ENCODE results near the gene TRIP4.

- TF ChIP-seq, protein P1, sequence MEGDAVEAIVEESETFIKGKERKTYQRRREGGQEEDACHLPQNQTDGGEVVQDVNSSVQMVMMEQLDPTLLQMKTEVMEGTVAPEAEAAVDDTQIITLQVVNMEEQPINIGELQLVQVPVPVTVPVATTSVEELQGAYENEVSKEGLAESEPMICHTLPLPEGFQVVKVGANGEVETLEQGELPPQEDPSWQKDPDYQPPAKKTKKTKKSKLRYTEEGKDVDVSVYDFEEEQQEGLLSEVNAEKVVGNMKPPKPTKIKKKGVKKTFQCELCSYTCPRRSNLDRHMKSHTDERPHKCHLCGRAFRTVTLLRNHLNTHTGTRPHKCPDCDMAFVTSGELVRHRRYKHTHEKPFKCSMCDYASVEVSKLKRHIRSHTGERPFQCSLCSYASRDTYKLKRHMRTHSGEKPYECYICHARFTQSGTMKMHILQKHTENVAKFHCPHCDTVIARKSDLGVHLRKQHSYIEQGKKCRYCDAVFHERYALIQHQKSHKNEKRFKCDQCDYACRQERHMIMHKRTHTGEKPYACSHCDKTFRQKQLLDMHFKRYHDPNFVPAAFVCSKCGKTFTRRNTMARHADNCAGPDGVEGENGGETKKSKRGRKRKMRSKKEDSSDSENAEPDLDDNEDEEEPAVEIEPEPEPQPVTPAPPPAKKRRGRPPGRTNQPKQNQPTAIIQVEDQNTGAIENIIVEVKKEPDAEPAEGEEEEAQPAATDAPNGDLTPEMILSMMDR (IDR thresholded peaks at IDR 0.05) = no peak
- TF ChIP-seq, protein P2, sequence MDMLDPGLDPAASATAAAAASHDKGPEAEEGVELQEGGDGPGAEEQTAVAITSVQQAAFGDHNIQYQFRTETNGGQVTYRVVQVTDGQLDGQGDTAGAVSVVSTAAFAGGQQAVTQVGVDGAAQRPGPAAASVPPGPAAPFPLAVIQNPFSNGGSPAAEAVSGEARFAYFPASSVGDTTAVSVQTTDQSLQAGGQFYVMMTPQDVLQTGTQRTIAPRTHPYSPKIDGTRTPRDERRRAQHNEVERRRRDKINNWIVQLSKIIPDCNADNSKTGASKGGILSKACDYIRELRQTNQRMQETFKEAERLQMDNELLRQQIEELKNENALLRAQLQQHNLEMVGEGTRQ (IDR thresholded peaks at IDR 0.05) = no peak
- TF ChIP-seq, protein P3, sequence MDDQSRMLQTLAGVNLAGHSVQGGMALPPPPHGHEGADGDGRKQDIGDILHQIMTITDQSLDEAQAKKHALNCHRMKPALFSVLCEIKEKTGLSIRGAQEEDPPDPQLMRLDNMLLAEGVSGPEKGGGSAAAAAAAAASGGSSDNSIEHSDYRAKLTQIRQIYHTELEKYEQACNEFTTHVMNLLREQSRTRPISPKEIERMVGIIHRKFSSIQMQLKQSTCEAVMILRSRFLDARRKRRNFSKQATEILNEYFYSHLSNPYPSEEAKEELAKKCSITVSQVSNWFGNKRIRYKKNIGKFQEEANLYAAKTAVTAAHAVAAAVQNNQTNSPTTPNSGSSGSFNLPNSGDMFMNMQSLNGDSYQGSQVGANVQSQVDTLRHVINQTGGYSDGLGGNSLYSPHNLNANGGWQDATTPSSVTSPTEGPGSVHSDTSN (IDR thresholded peaks at IDR 0.05) = no peak
- TF ChIP-seq, protein P4, sequence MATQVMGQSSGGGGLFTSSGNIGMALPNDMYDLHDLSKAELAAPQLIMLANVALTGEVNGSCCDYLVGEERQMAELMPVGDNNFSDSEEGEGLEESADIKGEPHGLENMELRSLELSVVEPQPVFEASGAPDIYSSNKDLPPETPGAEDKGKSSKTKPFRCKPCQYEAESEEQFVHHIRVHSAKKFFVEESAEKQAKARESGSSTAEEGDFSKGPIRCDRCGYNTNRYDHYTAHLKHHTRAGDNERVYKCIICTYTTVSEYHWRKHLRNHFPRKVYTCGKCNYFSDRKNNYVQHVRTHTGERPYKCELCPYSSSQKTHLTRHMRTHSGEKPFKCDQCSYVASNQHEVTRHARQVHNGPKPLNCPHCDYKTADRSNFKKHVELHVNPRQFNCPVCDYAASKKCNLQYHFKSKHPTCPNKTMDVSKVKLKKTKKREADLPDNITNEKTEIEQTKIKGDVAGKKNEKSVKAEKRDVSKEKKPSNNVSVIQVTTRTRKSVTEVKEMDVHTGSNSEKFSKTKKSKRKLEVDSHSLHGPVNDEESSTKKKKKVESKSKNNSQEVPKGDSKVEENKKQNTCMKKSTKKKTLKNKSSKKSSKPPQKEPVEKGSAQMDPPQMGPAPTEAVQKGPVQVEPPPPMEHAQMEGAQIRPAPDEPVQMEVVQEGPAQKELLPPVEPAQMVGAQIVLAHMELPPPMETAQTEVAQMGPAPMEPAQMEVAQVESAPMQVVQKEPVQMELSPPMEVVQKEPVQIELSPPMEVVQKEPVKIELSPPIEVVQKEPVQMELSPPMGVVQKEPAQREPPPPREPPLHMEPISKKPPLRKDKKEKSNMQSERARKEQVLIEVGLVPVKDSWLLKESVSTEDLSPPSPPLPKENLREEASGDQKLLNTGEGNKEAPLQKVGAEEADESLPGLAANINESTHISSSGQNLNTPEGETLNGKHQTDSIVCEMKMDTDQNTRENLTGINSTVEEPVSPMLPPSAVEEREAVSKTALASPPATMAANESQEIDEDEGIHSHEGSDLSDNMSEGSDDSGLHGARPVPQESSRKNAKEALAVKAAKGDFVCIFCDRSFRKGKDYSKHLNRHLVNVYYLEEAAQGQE (IDR thresholded peaks at IDR 0.05) = no peak
- TF ChIP-seq CEBPB (IDR thresholded peaks at IDR 0.05) = no peak
- TF ChIP-seq, protein P5, sequence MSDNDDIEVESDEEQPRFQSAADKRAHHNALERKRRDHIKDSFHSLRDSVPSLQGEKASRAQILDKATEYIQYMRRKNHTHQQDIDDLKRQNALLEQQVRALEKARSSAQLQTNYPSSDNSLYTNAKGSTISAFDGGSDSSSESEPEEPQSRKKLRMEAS (IDR thresholded peaks at IDR 0.05) = no peak
- TF ChIP-seq POLR2A (IDR thresholded peaks at IDR 0.05; ENCODE audit: low read length) = no peak
- TF ChIP-seq MAFK (IDR thresholded peaks at IDR 0.05; ENCODE audit: partially characterized antibody) = no peak
- TF ChIP-seq BCL3 (IDR thresholded peaks at IDR 0.05) = no peak
- TF ChIP-seq MAZ (IDR thresholded peaks at IDR 0.05; ENCODE audit: borderline replicate concordance, low read depth, low read length) = no peak
Observed at GRCh38 chr15:64503197-64503596, 115.6 kb downstream of the TRIP4 start.
